Camera-type eye (tissue), 1 donor: Measurements from ENCODE around the gene DNAJB13. TPM values are rescaled to one million over a fixed set of nuclear protein-coding genes. Genes with fewer than 3 reads are reported as not detected.

Experiments used
- total RNA-seq: library from RNA; depleted of rRNA; stranded (reverse); fragments of >200 nt; gene quantifications from one replicate; pipeline ENCODE4 v1.2.3, GENCODE V29; 2014

Gene DNAJB13
- total RNA-seq, result 1.0 TPM

GRCh38 chr11:73950869-73951710 lies at the start of gene DNAJB13:
DNAJB13 (plus strand) TSS chr11:73951026; CDS start chr11:73951070, 44 bp downstream.

GRCh38 chr11:73982595-73982989 lies 31.8 kb downstream of the DNAJB13 start, which contains the start of gene UCP2:
UCP2 (minus strand) TSS chr11:73982843; CDS start chr11:73978378, 4,465 bp downstream.

GRCh38 chr11:74008373-74009229 lies 57.8 kb downstream of the DNAJB13 start, which contains the start of gene UCP3:
UCP3 (minus strand) TSS chr11:74009085; CDS start chr11:74007042, 2,043 bp downstream.

Other genes starting within 250 kb of the DNAJB13 start
- gene RAB6A, start 190.0 kb upstream of the DNAJB13 start, total RNA-seq, result 160 TPM
- gene MRPL48, start 163.2 kb upstream of the DNAJB13 start, total RNA-seq, result 23.8 TPM
- 34.4 TPM for gene COA4, start 74.2 kb upstream of the DNAJB13 start, total RNA-seq
- gene PAAF1, start 74.0 kb upstream of the DNAJB13 start, total RNA-seq, result 25.2 TPM
- gene UCP2, start 31.8 kb downstream of the DNAJB13 start, total RNA-seq, result 47.4 TPM
- 1.6 TPM for gene UCP3, start 58.1 kb downstream of the DNAJB13 start, total RNA-seq
- gene C2CD3, start 220.0 kb downstream of the DNAJB13 start, total RNA-seq, result 44.8 TPM
- 37.2 TPM for gene PPME1, start 220.3 kb downstream of the DNAJB13 start, total RNA-seq